ENCODE data around the gene CORO2B.

The CORO2B gene

DNA sequence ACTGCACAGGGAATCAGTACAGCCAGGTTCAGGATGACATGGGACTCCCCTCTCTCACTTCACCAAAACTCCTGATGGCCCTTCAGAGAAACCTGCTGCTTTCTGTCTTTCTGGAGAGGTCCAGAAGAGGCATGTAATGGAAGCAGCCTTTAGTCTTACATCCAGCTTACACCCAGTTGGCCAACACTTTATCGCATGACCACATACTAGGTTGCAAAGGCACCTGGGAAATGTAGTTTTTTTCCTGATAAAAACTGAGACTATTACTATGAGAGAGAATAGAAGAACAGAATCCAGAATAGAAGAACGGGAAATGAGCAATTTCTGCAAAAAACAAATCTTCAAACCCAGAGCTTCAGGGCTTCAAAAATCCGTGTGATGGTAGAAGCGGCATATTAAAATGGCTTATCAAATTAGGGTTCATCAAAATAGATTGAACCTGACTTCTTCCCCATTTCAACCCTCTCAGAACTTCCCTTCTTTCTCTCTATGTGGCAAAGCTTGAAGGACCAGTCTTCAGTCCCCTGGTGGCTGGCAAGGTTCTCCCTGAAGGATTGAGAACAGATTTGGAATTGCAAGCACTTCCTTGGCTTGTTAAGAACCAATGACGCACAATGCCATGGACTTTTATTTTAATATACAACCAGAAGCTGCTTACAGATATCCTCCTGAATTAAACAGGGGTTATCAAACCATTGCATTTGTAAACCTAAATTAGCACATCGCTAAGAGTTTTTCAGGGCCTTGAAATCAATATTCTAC, 34.4 kb downstream of the CORO2B start:
- no peak for DNase-seq

DNA sequence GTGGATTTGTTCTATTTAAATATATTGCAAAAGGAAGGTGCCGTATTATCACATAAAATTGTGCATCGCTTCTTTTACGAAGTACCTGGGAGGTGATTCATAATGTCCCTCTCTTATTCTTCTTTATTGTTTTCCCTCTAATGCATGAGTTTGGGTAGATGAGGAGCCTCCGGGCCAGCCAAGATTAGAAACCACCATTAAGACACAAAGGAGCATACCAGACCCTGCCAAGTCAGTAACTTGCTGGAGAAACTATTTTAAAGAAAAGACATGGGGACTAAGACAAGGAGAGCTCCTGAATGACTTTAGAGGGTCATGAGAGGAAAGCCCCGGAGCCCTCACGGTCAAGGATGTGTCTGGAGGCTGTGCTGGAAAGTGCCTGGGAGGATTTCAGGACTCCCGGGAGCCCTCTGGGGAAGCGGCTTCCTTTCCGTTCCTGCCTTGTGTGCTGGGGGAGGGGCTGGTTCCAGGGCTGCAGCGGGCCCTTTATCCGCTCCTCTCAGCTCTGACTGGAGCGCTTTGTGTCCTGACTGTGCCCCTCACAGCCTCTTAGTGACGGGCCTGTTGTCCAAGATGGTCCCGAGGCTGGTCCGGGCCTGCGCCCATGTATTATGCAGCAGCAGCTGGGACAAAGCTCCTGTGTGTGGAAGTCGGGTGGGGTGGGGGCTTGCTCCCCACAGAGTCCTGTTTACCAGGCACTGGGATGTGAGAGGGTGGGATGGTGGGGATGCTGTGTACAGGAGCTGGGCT, 35.7 kb downstream of the CORO2B start:
- no peak for DNase-seq

DNA sequence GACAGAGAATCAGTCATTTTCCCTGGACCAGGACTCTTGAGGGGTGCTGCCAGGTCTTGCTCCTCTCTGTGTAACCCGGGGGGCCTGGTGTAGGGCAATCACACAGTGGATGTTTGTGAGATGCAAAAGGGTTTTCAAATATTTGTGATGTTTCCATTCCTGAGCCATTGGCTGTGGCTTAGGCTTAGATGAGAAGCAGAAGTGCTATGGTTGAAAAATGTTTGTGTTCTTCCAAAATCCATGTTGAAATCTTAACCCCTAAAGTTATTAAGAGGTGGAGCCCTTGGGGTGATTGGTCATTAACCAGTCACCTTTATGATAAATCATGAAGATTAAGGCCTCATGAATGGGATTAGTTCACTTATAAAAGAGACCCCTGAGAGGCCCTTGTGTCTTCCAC, 36.5 kb downstream of the CORO2B start:
- DNase-seq: no peak

DNA sequence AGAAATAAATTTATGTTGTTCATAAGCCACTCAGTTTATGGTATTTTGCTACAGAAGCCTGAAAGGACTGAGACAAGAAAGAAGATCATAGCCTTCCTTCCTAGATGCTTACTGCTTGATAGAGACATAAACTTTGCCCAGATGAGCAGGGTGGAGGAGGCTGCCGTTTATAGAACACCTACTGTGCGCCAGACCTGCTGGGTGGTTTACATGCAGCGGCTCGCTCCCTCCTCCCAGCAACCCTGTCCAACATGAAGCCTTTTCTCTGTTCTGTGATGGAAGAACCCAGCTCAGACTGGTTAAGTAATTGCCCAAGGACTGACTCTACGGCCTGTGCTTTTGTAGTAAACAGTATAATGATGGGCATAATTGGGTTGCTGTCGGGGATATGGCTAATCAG, 37.0 kb downstream of the CORO2B start:
- no peak for DNase-seq

DNA sequence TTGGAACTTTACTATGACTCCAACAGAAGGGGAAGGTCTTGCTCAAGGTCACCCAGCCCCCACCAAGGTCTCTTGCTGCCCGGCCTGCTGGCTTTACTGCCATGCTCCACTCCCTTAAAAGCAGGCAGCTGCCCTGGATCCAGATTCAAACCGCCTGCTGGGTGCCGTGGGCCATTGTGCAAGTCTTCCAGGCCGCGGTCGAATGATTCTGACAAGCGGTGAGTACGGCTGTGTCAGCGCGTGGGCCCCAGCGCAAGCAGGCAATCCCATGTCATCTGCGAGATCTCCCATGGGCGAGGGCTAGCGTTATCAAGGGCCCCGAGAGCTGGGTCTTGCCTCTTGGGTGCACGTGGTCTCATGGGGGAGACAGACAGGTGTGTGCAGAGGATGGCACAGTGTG, 37.6 kb downstream of the CORO2B start:
- no peak for DNase-seq

DNA sequence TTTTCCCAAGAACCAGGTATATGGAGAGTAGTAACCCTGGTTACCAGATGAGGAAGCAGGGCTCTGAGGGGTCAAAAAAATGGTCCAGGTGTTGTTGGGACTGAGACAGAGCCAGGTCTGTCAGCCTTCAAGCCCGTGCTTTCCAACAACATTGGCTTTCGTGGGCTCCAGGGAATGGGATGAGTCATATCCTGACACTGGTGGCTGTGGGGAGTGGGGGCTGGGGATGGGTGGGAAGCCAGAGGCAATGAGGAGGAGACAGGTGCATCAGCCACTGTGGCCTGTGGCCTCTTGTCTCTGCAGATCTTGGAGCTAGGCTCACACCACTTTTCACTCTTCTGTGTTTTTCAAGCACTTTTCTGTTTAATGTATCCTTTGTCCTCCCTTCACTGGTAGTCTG, 38.2 kb downstream of the CORO2B start:
- no peak for DNase-seq

DNA sequence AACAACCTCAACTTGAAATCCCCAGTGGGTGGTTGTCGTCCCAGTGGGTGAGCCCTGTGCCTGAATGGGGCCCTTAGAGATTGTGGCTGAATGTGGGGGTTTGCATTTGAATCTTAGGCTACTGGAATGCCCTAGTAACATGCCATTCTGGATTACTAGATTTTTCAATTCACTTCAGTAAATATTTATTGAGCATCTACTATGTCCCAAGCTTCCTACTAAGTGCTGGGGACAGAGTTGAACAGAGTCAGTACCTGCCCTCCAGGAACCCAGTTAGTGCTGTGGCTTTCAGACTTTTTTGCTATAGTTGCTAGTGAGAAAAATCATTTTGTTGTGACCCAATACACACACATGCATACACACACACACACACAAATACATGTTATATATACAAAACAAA, 39.0 kb downstream of the CORO2B start:
- no peak for DNase-seq

DNA sequence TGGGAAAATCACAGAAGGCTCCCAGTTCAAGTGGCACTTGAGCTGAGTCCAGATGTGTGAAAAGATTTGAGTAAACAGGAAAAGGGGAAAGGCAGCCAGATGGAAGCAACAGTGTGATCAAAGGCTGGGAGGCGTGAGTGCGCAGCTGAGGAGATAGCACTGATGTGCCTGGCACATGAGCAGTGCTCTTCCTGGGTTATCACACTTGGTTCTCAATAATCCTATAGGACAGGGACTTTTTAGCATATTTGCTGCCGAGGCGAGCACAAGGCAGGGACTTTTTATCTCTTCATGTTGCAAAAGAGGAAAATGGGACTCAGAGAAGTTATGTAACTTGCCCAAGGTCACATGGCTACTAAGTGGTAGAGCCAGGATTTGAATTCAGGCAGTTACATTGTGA, 39.6 kb downstream of the CORO2B start:
- no peak for DNase-seq

DNA sequence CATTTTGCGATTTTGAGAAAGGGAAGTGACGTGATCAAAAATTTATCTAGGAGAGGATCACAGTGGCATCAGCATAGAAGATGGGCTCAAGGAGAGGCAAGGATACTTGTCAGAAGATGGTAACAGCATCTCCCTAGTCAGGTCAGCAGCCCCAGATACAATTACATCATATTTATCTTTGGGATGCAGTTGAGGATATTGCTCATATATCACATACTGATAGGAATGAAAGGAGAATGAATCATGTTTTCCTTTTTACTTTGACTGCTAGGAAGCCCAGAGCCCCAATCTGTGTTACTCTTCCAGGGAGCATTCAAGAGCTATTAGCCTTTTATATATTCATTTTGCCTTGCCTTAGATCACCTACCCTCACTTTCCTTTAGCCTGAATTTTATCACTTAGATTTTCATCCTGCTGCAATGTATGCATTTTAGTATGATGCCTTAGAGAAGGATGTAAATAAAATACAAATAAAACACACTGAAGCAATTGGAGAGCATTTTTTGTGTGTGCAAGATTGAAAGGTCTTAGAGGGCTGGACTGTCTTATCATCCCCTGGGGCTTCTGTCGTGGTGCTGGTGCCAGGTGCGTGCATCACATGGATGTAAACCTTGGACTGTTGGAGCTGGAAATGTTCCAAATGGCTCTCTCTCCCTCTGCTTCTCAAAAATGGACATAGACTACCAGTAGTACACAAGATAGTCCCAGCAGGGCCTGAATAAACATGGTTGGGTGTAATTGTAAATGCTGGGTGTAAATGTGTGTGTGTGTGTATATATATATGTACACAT, 40.3 kb downstream of the CORO2B start:
- DNase-seq: no peak

DNA sequence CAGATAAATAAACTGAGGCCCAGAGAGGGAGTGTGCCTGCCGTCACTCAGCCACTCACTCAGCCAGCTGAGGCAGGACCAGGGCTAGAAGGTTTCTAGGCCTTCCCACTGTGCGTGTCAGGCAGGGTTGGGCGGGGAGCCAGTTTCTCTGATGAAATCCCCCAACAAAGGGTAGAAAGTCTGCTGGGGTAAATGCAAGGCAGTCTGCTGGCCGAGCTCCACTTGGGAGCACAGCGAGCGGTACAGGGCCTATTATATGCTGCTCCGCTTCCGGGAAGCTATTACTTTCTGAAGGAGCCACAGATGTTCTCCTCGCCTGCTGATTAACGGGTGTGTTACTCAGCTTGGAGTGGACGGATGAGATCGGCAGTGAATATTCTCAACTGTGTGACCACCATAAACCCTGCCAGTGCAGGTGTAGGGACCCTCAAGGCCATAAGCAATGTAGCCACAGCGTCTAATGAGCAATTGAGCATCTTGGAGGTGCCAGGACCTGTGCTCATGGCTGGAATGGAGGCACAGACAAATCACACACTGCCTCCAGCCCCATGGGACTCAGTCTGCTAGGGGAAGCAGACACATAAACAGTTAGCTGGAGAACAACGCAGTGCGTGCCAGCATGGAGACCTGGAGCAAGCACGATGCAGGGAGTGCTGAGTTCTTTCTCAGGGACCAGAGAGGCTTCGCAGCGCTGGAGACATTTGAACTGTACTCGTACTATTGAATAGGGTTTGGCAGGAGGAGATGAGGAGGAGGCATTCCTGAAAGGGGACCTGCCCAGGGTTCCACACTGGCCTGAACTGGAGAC, 42.1 kb downstream of the CORO2B start:
- DNase-seq: no peak

DNA sequence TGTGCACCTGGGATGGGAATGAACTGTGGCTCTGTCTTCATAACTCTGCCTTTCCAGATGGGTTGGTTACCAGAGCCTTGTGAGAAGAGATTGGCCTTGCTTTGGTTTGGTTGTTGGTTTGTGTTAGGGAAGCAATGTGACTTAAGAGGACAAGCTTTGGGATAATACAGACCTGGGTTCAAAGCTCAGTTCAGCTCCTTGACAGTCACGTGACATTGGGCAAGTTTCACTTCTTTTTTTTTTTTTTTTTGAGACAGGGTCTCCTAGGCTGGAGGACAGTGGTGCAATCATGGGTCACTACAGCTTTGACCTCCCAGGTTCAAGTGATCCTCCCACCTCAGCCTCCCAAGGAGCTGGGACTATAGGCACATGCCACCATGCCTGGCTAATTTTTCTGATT, 42.7 kb downstream of the CORO2B start:
- no peak for DNase-seq

DNA sequence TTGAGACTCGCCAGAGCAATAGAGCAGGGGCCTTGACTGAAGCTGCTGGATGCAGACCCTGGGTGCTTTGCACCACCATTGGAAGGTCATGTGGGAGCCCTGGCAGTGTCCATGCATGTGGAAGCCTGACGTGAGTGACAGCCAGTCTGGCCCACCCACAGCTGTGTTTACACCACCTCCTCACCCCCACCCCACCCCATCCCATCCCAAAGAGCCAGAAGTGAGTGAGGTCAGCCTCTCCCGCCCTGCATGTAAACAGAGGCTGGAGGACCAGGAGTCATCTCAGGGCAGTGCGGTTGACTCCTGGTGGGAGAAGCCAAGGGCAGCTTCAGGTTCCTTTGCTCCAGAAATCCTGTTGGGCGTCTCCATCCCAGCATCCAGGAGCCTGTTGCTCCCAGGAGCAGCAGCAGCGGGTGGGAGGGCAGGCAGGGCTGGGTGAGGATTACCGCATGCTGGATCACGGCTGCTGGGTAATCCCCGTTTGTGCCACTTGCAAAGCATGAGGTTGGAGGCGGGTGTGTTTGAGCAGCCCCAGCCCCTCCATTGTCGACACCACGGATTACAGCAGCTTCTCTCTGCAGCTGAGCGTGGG, 44.6 kb downstream of the CORO2B start:
- no peak for DNase-seq

DNA sequence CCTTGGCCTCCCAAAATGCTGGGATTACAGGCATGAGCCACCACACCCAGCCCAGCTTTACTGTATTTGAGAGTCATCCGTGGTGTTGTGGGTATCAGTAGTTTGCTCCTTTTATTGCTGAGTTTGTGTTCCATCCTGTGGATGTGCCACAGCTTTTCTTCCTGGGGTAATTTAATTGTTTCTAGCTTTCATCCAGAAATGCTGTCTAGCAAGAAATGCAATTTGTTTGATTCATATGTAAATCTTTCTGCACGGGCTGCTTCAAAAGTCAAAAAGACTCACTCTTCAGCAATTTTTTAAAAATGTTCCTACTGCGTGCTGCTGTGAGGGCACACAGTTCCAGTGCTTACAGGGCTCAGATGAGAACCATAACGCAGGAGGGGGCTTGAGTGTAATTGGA, 47.1 kb downstream of the CORO2B start:
- DNase-seq: no peak

DNA sequence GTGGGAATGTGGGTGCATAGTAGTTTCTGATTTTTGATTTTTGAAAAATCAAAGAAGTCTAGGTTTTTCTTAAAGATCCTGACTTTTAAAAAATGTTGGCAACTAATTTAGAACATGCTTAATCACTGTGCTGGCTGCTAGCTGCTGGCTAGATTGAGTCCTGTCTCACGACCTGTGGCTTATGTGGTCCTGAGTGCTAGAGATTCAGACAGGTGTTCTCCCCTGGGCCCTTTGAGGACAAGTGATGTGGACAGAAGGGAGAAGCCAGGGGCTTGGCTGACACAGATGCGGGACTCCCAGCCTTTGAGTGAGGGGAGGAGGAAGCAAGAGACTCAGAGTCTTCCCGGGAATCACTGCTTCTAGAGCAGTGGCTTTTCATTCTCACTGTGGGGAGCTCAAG, 47.5 kb downstream of the CORO2B start:
- no peak for DNase-seq

DNA sequence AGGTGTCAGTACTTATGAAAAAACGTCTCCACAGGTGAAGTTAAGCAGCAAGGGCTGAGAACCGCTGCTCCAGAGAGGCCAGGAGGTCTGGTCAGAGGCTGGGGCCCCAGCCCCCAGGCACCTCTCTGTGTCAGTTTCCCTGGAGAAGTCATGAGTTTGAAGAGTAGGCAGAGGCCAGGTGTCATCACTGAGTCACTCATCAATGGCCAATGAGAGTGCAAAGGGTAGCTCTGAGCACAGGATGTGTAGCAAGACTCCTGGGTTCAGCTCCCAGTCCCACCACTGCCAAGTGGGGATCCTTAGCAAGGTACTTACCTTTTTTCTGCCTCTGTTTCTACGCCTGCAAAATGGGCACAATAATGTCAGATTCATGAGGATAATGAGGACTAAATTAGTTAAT, 47.9 kb downstream of the CORO2B start:
- no peak for DNase-seq

DNA sequence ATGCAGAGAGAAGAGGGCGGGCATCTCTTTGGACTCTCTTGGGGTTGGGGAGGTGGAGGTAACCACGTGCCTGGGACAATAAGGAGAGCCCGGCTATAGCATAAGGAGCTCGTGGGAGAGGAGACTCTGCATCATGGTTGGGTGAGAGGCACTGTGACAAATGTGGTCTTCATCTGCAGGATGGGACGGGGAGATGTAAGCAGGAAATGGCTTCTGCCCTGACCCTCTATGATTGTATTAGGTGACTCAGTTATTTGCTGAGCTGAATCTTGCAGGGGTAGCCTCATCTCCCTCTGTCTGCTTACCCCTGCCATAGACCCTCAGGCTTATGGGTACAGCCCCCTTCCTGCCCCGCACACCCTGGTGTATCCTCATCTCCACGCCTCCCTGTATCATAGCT, 48.7 kb downstream of the CORO2B start:
- DNase-seq: no peak

DNA sequence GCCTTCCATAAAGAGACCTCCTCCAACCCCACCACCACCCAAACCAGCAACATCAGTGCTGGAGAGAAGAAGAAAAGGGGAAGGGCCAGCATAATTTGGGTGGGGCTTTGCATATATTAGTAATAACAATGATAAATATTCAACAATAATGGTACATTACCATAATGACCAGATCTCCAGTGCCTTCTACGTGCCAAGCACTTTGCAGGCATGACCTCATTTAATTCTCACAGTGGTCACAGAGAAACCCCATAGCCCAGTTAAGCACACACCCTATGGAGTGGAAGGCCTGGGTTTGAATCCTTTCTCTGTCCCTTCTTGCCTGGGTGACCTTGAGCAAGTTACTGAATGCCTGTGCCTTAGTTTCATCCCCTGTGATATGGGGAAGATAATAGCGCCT, 49.2 kb downstream of the CORO2B start:
- DNase-seq: no peak

DNA sequence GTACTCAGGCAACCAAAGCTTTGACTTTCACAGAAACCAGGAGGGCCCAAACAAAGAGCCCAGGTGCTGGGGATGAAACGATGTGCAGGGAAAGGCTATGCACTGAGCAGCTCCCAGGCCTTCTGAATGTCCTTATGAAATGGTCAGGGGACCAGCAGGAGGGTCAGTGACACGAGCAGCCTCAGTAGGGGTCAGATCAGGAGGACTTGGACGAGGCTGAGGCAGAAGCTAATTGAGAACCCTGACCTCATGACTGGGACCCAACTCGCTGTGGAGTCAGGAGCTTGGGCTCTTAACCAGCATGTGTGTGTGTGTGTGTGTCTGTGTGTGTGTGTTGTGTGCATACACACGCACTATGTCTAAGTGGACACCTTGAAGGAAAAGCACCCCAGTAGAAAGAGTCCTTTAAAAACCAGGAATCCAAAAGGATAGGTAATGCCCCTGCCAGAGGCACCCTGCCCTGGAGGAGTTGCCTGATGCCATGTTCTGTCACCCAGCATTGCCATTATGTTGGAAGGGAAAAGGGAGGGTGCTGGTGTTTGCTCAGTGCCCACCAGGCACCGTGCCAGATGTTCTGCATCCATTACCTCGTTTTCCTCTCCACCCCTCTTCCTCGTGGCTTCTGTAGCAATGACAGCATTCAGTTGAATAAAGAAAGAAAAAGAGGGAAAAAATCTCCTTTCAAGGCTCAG, 50.9 kb downstream of the CORO2B start:
- DNase-seq: no peak

DNA sequence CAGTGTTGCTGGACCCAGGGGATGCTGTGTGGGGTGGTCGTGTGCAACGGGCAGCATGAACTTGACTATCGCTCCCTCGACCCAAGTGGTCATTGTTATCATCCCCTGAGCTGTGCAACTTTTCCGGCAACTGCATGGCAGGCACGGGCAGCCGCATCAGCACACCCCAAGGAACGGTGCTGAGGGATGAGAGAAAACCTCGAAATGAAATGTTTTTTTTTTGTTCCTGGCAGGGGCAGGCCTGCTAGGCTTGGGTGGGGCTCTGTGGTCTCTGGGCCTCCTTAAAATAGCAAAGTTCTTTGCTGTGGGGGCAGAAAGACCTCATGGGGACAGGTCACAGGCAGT, 51.4 kb downstream of the CORO2B start:
- no peak for DNase-seq

DNA sequence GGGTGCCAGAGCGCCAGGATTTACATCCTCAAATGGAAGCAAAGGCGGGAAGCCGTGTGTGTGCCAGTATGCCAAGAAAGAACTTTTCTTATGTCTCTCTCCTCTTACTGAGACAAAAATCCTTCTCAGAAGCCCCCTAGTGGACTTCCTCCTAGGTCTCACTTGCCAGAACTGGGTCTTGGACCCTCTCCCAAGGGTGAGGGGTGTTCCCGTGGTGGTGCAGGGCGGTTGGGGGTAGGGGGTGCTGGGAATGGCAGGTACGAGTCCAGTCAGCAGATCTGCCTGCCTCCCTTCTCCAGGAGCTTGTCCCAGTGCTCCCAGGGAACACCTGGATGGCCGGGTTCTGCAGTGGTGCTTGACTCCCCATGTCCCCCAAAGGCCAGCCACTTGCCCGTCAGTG, 52.0 kb downstream of the CORO2B start:
- no peak for DNase-seq

DNA sequence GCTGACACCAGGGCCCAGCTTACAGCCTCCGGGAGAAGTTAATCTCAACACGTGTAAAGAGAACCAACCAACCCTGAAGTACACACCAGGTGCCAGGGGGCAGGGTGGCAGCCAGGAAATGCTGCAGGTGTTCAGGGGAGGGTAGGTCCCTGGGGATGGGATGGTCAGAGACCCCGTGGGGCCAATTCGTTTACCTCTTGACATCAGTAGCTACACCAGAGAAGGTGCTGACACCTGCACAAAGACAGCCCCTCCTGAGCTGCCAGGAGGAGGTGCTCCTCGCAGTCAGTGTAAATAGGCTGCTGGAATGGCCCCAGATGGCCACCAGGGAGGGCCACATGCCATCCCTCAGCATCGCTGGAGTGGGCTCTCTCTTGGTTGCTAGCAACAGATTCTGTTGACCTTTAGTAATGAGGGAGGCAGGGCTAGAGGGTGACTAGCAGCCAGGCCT, 52.8 kb downstream of the CORO2B start:
- no peak for DNase-seq

DNA sequence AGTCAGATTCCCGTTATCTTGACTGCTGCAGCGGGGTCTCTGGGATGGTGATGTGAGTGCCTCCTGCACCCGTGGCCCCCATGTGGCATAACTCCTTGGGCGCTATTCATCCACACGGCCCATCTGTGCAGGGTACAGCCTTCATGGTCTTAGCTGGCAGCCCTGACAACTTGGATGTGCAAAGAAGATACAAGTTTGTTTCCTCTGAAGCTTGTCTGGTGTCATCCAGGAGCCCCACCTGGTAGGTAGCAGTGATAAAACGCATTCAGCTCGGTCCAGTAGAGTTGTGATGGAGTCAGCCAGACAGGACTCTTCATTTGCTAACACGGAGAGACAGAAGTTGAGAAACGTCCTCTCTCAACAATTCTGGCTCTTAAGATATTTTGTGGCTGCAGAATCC, 53.3 kb downstream of the CORO2B start:
- DNase-seq: no peak

Measured in 8988T (cell line).